ENCODE data around the gene CTBP2.

Gene CTBP2

GRCh38 chr10:124942317-124943169 is 217.8 kb downstream of the CTBP2 start:
- H3K4me3 ChIP-seq (ENCODE audit: low read depth, low read length) = no peak overlapping the region
- no peak for DNase-seq (ENCODE audit: low read depth)
- no peak for TF ChIP-seq CTCF (IDR thresholded peaks at IDR 0.05; ENCODE audit: low read depth, low read length, missing control alignments)

- no peak for TF ChIP-seq CTCF (IDR thresholded peaks at IDR 0.05; ENCODE audit: low read depth, low read length, missing control alignments)
- H3K4me3 ChIP-seq (ENCODE audit: low read depth, low read length) = no peak within 1 kb of the TSS
- DNase-seq (ENCODE audit: low read depth) = no peak
Observed at GRCh38 chr10:124941823-124942222, 218.5 kb downstream of the CTBP2 start, which contains the start of gene ZRANB1. Gene ZRANB1 (plus strand): TSS chr10:124942123. CDS start chr10:124942494, 371 bp downstream.

- H3K4me3 ChIP-seq (ENCODE audit: low read depth, low read length) = no peak overlapping the region
- no peak for DNase-seq (ENCODE audit: low read depth)
- no peak for TF ChIP-seq CTCF (IDR thresholded peaks at IDR 0.05; ENCODE audit: low read depth, low read length, missing control alignments)
Observed at GRCh38 chr10:124939290-124939689, 221.1 kb downstream of the CTBP2 start.

- H3K4me3 ChIP-seq (ENCODE audit: low read depth, low read length) = no peak overlapping the region
- DNase-seq (ENCODE audit: low read depth) = no peak
- no peak for TF ChIP-seq CTCF (IDR thresholded peaks at IDR 0.05; ENCODE audit: low read depth, low read length, missing control alignments)
Observed at GRCh38 chr10:124936813-124937212, 223.6 kb downstream of the CTBP2 start.

GRCh38 chr10:124935946-124936345 is 224.4 kb downstream of the CTBP2 start:
- DNase-seq (ENCODE audit: low read depth) = no peak
- no peak overlapping the region for H3K4me3 ChIP-seq (ENCODE audit: low read depth, low read length)
- no peak for TF ChIP-seq CTCF (IDR thresholded peaks at IDR 0.05; ENCODE audit: low read depth, low read length, missing control alignments)

Measured in GM12864 (cell line).